HG03520 (cell line): ENCODE results near the gene SFSWAP.

ENCODE experiments used
- ATAC-seq: cut with Tn5 transposase; IDR thresholded peaks from one replicate; pipeline ENCODE4 v1.9.1; 2021; ENCODE audit warnings: mild to moderate bottlenecking, moderate library complexity; ENCODE audit not compliant: unreplicated experiment

Gene SFSWAP

DNA sequence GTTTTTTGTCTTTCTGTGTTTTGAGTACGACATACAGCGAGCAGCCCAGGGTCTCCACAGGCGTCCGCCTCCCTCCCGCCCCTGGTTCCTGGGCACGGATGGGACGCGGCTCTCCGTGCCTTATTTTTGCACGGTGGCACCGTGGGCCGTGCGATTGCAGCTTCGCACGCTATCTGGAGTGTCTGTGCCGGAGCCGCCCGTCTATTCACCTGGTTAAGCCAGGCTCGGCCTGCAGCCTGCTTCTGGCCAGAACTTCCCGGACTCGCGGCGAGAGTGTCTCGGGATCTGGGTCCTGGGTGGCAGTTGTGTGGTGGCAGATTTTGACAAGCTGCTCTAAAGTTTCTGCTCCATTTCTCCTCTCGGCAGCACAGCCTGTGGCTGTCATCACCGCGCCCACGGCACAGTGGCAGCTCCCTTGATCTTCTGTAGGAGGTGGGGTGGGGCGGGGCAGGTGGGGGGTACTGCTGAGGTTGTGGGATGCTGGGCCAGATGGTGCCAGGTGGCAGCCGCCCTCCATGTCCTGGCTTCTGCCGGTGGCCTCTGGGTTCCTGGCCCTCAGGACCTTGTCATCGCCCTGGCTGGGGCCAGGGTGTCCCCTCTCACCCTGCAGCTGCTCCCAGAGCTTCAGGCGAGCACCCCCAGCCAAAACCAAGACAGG is 120.2 kb downstream of the SFSWAP start:
- no peak for ATAC-seq

GRCh38 chr12:131831635-131832041 is 120.7 kb downstream of the SFSWAP start:
- no peak for ATAC-seq

DNA sequence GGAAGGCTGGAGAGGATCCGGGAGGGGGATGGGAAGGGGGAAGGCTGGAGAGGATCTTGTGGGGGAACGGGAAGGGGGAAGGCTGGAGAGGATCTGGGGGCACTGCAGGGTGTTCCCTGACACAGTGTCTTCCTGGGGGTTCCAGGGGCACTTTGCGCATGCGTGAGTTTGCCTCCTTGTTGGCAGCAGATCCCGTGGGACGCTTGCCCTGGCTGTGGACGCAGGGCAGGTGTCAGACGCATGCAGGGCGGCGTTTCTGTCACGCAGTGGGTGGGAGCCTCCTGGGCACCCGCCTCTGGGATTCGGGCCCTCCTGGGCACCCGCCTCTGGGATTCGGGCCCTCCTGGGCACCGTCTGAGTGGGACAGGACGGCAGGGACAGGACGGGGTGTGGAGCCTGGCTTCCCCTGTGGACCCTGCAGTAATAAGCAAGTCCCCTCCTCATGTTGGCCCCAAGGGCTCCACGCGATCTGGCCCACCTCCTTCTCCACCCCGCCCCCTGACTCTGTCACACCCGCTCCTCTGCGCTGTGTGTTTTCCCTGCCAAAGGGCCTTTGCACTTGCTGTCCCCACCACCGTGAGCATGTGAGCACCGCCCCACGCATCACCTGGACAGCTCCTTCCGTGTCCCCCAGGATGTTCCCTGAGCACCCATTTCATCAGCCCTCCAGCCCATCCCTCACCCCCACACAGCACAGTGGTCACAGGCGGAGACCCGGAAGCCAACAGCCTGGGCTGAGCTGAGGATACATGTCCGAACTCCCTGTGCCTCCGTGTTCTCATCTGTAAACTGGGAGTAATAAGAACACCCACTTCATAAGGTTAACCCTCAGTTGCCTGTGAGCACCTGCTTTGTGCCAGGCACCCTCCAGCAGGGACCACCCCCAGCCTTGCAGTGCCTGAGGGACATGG is 121.7 kb downstream of the SFSWAP start:
- no peak for ATAC-seq

- no peak for ATAC-seq
Observed at GRCh38 chr12:131833288-131833895, 122.5 kb downstream of the SFSWAP start.

GRCh38 chr12:131833896-131834641 is 123.2 kb downstream of the SFSWAP start:
- ATAC-seq: no peak

DNA sequence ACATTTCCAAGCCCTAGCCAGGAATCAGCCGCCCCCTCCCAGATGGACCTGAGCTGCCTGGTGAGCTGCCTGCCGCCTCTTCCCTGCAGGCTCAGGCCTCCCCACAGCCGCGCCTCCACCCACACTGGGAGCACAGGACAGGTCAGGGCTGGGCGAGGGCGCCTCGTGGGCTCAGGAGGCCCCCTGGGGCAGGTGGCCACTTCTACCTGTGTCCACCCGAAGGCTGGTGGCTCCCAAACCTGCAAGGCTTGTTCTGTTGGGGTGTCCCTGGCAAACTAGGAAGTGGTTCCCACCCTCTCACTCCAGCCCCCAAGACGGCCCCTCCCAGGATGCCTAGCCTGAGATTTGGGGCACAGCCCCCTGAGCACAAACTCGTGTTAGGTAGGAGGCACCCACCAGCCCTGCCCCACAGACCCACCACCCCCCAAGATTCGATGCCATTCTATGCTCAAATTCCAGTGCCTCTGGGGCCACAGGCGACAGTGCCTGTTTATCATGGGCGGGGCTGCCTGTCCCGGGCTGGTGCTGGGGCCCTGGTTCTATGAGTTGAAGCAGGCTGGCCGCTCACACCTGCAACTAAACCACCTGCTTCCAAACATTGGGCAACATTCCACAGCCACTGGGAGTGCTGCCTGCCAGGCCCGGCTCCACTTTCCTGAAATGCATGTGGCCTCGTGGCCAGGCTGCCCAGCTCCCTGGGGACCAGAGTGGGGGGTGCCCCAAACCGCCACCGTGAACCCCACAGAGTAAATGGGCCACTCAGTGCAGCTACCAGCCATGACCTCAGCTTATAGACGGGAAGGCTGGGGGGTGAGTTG is 124.1 kb downstream of the SFSWAP start:
- no peak for ATAC-seq

DNA sequence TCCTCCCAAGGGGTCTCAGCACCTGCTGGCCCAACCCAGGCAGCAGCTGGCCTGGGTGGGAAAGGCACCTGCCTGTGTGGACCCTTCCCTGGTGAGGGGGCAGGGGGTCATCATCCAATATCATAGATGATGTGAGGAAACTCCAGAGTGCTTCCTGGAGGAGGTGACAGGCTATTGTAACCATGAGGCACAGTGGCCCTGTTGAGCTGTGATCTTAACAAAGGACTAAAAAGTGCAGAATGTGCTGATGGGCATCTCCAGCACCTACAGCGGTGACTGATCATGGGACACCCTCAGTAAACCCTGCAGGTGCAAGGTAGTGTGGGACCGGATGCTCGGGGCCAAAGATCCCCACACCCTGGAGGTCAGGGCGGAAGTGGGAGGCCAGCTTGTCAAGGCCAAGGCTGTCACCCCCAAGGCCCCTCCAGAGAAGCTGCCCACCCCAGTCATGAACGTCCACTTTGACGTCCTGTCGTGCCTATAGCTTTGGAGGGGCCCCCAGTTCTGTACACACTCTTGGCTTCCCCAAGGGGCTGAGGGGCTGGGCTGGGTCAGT is 124.8 kb downstream of the SFSWAP start:
- no peak for ATAC-seq

DNA sequence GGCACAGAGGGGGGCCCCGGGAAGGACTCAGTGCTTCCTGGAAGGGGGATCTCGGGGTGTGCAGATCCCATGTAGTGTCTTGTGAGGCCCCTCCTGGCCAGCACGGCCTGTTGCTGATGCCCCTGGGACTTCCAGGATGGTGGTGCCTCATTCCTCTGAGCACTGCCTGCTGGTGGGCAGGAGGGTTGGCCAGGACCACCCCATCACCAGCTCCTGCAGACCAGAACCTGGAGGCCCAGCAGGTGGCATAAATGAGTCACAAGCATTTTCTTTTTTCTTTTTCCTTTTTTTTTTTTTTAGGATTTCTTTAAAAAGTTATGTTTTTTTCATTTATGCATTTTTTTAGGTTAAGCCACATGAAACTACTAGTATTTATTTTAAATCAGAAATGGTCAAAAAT is 125.3 kb downstream of the SFSWAP start:
- no peak for ATAC-seq

DNA sequence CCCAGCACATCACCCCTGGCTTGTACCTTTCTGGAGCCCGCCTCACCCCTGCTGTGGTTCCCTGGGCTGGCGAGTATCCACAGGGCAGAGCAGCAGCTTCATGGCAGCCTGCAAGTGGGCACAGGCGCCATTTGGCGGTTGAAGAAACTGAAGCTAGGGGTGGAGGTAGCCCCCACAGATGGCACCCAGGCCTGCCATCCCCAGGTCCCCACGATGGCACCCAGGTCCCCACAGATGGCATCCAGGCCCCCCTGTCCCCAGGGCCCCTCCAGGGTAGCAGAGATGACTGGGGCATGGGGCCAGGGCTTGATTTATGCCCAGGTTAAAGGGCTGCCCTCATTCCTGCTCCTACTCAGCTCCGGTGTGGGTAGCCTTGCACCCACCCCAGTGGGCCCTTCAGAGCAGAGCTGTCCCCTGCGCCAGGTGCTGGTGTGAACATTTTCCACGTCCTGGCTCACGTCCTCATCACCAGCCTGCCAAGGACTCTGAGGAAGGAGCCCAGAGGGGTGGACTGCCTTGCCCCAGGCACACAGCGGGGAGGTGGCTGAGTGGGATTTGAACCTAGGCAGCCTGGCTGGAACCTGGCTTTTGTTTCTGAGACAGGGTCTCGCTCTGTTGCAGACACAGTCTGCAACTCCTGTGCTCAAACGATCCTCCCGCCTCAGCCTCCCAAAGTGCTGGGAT is 126.0 kb downstream of the SFSWAP start:
- ATAC-seq: no peak

GRCh38 chr12:131840643-131841416 is 129.9 kb downstream of the SFSWAP start:
- ATAC-seq: no peak

GRCh38 chr12:131841547-131841946 is 130.7 kb downstream of the SFSWAP start:
- no peak for ATAC-seq

DNA sequence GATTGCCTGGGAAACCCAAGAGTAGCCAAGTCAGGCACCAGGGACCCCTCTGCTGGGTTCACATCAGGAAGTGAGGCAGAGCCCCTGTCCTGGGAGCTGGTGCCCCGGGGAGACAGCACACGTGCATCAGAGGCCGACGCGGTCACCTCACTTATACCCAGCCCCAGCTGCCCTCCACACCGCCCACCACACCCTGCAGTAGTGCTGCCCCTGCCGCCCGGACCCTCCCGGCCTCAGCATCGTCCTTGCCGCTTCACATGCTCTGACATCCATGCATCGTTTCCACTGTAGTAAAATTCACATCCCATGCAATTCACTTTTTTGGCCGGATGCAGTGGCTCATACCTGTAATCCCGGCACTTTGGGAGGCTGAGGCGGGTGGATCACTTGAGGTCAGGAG is 131.3 kb downstream of the SFSWAP start:
- ATAC-seq: no peak

GRCh38 chr12:131843527-131843926 is 132.6 kb downstream of the SFSWAP start:
- no peak for ATAC-seq

DNA sequence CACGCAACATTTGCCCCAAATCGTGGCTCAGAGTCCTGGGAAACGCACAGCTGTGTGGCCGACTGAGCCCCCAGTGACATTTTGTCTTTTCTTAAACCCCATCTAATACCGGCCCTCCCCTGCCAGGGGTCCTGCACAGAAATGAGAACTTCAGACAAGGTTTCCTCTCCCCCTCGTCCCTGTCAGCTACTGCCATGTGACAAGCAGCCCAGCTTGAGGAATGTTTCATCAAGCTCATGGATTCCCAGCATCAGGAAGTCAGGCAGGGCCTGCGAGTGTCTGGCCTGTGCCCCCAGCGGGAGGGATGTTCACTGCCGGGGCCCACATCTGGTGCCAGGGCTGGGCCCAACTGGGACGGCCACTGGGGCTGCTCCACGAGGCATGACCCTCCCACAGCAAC is 133.2 kb downstream of the SFSWAP start:
- ATAC-seq: no peak

GRCh38 chr12:131844656-131845055 is 133.8 kb downstream of the SFSWAP start:
- no peak for ATAC-seq

DNA sequence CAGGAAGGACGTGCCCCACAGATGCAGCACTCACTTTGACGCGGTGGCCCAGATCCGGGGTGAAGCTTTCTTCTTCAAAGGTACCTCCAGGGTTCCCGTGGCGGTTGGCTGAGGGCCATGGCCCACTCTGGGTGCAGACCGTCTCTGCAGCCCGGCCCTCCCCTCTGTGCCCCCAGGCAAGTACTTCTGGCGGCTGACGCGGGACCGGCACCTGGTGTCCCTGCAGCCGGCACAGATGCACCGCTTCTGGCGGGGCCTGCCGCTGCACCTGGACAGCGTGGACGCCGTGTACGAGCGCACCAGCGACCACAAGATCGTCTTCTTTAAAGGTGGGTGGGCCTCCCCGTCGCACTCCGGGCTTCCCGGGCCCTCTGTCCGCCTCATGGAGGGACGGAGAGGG is 134.2 kb downstream of the SFSWAP start:
- ATAC-seq: no peak

GRCh38 chr12:131847456-131847855 is 136.6 kb downstream of the SFSWAP start:
- ATAC-seq: no peak

GRCh38 chr12:131848753-131849152 is 137.9 kb downstream of the SFSWAP start:
- ATAC-seq: no peak
